ENCODE results near the gene OPRL1. TPM values are rescaled to one million over a fixed set of nuclear protein-coding genes. Genes with fewer than 3 reads are reported as not detected.

Gene OPRL1
- total RNA-seq, 3 donors from 2014 or later: 0.26 to 0.76 (median 0.39) TPM

- intact Hi-C loops (cut with DNase I, micrococcal nuclease): no loop called here
- no peaks in the 10 kb centered on the region for H3K4me1 ChIP-seq (ENCODE audit: low read depth)
- ATAC-seq (no peak), DNase-seq (no peak)
- no peaks in the 10 kb centered on the region for H3K9me3 ChIP-seq
- TF ChIP-seq CTCF (IDR thresholded peaks at IDR 0.05): no peak
- no peaks in the 10 kb centered on the region for H3K36me3 ChIP-seq (ENCODE audit: low read depth)
- no peak overlapping the region for H3K4me3 ChIP-seq
Measured at GRCh38 chr20:64136004-64136710, 56.3 kb downstream of the OPRL1 start.

- Histone ChIP-seq H3K36me3 (ENCODE audit: low read depth) (no peaks in the 10 kb centered on the region), H3K9me3 (no peaks in the 10 kb centered on the region), H3K4me3 (no peak overlapping the region), H3K4me1 (ENCODE audit: low read depth) (no peaks in the 10 kb centered on the region)
- intact Hi-C loops (cut with DNase I, micrococcal nuclease): no loop called here
- DNase-seq (no peak), ATAC-seq (no peak)
- TF ChIP-seq CTCF (IDR thresholded peaks at IDR 0.05): no peak
Measured at GRCh38 chr20:64137598-64138031, 57.7 kb downstream of the OPRL1 start.

- DNase-seq: no peak
- no peaks in the 10 kb centered on the region for H3K4me1 ChIP-seq (ENCODE audit: low read depth)
Measured at GRCh38 chr20:64138276-64138815, 58.5 kb downstream of the OPRL1 start.

GRCh38 chr20:64139199-64140060 lies 59.5 kb downstream of the OPRL1 start:
- DNase-seq (no peak), ATAC-seq (no peak)
- Histone ChIP-seq H3K4me1 (ENCODE audit: low read depth) (no peaks in the 10 kb centered on the region), H3K4me3 (no peak overlapping the region), H3K36me3 (ENCODE audit: low read depth) (no peaks in the 10 kb centered on the region), H3K9me3 (no peaks in the 10 kb centered on the region)
- TF ChIP-seq CTCF (IDR thresholded peaks at IDR 0.05): no peak
- intact Hi-C loops (cut with DNase I, micrococcal nuclease): no loop called here

More at GRCh38 chr20:64138276-64138815, 58.5 kb downstream of the OPRL1 start:
- intact Hi-C loops (cut with DNase I, micrococcal nuclease): no loop called here
- Histone ChIP-seq H3K4me3 (no peak overlapping the region), H3K36me3 (ENCODE audit: low read depth) (no peaks in the 10 kb centered on the region), H3K9me3 (no peaks in the 10 kb centered on the region)
- no peak for TF ChIP-seq CTCF (IDR thresholded peaks at IDR 0.05)
- ATAC-seq: no peak

- Histone ChIP-seq H3K9me3 (peaks cover 6% of the 10 kb centered on the region), H3K4me3 (no peak overlapping the region), H3K36me3 (ENCODE audit: low read depth) (no peaks in the 10 kb centered on the region), H3K4me1 (ENCODE audit: low read depth) (no peaks in the 10 kb centered on the region)
- no peak for TF ChIP-seq CTCF (IDR thresholded peaks at IDR 0.05)
- ATAC-seq: no peak
- intact Hi-C loops (cut with DNase I, micrococcal nuclease): no loop called here
- no peak for DNase-seq
Measured at GRCh38 chr20:64140061-64140931, 60.4 kb downstream of the OPRL1 start.

Data from mucosa of descending colon (tissue), 3 donors.